Stimulated activated CD8-positive, alpha-beta memory T cell treated with anti-CD3 and anti-CD28 coated beads, Interleukin-2, amount 100 ng/mL, for 1 hour (primary cell): ENCODE results near the gene PTGER3.

Source experiments
- DNase-seq, 2 donors: peaks; one replicate each; pipeline ENCODE4 v3.0.0-alpha.2; 2020; ENCODE audit warnings: low read depth in 2 of 2

The PTGER3 gene

DNA sequence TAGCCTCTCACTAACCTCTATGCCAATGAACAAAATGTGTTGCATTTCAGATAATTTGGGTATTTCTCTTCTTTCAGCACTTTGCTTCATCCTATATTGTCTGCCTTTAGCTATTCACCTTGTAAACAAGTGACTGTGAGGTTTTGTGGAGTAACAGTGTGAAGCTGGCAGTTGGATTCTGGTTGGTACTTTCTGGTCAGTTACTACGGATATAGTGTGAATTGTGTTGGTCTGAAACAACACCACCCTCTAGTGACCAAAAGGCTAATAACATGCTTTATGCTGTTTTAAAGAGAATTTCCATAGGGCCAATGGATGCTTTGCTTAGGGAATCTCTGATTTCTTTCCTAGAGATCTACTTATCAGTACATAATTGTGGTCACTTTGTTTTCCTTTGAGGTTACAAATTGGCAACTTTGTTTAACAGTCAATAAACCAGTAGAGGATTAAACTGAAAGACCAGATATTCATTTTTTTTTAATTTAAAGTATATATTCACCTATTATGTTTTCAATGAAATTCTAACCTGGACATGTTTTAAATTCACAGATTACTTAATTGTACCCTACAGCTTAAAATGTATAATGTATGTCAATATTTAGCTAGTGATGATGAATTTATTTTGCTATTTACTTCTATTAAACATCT is 2.5 kb upstream of the PTGER3 start:
- DNase-seq: no peak

DNA sequence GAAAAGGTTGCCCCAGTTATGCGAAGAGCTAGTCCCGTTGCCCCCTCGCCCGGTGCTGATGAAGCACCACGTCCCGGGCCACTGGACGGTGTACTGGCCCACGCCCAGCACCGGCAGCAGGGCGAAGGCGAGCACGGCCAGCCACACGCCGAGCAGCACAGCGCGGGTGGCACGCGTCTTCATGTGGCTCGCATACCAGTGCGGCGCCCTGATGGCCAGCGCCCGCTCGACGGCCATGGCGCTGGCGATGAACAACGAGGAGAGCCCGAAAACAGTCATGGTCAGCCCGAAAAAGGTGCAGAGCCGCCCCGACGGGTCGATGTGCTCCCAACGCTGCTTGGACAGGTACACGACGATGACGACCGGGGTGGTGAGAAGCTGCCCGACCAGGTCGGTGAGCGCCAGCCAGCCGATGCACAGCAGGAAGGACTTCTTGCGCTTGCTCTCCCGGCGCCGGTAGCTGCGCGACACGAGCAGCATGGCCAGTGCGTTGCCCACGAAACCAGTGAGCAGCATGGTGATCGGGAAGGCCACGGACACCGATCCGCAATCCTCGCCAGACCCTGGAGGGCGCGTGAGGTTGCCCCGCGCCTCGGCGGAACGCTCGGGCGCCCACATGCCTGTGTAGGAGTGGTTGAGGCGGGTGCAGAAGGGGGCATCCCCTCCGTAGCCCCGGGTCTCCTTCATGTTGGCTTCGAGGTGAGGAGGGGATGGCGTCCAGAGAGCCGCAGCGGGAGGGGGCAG is 553 bp downstream of the PTGER3 start:
- DNase-seq: no peak

DNA sequence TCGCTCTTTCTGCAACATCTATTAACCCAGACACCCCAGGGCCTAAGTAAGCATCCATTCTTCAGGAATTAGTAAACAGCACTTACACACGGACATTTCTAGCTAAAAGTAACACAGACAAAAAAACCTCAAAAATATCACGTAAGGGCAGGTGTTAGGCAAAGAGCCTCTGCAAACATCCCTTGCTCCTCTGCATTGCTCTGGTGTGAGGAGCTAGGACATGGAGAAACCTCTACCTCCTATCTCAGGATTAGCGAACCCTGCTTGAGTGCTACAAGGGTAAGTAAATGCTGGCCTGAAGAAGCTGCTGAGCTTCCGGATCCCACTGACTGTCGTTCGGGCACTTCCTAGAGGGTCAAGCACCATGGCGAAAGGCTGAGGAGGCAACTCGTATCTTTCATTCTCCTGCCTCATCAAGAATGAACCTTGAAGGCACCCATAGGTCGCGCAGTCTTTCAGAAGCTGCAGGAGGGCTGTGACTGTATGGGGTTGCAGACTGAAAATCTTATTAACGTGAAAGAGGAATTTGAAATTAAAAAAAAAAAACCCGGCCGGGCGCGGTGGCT is 2.1 kb downstream of the PTGER3 start:
- no peak for DNase-seq

DNA sequence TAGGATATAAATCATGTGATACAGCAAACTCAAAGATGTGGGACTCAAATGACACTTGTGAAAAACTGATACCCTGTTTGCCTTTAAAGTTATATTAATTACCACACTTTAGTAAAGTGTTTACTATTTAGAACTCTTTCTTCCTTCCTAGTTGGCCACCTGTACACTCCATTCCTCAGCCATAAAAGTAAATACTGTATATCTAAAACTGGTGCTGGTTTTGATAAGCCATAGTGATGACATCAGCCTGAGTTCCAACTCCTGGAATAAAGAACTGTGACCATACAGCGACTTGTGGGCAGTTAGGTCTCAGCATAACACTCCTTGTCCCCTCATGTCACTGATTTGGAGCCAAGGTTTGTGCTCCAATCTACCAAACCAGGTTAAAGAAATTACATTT is 2.8 kb downstream of the PTGER3 start:
- DNase-seq: no peak

DNA sequence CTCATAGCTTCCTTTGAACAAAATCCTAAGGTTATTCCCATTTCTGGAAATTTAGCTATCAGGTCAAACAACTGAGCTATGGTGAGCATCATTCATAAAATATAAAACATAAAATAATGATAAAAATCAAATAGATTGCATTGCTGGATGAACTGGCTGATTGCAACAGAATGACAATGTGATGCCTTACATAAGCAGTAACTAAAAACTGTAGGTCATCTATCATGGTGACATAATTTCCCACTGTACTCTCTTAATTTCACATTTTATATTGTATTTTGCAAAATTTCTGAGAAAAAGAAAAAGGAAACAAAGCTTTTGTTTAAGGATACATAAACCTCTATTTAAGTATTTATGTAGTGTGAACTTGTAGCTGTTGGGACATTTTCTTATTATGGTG is 4.6 kb downstream of the PTGER3 start:
- DNase-seq: no peak

DNA sequence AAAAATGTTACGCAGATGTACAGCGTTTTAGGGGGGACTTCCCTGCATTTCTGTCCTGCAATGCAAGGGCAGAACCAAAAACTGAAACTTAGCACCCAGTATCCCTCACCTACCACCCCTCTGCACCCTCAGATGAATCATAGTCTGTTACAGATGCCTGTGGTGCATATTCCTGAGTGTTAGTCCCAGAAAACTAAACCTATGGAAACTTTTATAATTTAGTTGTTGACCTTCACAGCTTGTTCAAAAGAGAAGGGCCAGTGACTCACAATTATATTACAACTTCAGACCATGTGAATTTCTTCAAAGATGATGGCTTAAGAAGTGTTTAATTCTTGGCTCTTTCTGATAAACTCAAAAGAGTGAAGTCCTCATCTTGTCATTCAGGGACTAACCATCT is 5.8 kb downstream of the PTGER3 start:
- no peak for DNase-seq

DNA sequence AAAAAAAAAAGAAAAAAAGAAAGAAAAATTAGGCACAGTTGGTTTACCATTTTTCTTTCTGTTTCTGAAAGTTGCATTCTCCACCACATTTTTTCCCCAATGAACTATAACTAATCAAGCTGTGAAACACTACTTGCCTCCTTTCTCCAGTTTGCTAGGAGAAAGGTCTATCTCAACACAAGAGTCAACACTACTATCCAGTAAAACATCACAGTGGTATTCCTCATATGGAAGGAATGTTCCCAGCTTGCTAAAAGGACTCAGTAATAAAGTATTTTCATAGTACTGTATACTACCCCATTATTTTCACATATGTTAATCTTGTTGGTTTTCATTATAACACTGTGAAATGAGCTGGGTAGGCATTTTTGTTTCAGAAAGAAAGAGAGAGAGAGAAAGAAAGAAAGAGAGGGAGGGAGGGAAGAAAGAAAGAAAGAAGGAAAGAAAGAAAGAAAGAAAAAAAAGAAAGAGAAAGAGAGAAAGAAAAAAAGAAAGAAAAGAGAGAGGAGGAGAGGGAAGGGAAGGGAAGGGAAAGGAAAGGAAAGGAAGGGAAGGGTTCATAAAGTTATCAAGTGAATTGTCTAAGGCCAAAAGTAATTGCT is 7.9 kb downstream of the PTGER3 start:
- no peak for DNase-seq

DNA sequence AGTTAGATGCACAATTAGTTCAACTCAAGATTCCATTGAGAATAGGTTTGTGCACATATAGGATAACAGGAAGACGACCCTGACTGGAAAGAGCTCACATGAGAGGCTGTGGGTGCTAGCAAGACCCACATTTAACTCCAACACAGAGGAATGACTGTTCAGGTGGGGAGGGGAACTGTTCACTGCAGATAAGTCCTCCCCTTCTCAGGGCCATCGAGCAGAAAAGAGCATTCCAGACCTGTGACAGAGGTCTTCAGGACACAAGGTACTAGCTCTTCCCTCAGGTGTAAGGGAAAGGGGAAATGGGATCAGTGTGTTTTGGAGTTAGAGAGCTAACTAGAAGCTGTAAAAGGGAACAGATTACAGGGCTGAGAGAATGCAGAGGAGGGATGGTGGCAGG is 8.7 kb downstream of the PTGER3 start:
- DNase-seq: no peak

DNA sequence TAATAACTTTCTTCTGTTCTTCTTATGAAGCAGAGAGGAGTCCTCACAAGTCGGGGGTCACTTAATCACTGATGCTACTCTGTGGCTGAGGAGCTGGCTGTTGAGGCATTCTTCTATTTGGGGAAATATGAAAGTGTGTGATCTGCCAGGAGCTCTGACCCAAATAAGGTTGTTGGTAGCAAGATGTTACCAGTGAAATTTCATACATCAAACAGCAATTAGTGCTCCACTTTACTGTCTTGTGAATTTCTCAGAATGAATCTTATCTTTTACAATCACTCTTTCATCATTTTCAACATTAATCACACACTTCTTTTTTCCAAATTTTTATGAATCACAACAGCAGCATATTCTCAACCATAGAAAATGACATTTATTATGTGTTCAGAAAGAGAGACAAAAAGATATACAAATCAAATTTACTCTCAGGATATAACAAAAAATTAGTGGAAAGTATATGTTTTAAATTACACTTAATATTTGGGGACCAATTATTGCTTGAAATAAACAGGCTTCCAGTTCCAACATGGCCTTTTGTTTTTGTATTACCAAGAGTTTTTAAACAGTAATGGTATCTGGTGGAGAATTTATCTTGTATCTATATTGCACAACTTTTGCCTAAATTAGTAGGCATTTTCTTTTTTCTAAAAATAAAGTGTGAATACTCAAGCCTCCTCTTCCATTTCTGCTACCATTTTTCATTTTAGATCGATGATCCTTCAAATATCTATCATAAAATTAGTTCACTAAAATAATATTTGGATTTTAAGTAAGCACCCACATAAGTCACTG is 9.6 kb downstream of the PTGER3 start:
- DNase-seq: no peak

DNA sequence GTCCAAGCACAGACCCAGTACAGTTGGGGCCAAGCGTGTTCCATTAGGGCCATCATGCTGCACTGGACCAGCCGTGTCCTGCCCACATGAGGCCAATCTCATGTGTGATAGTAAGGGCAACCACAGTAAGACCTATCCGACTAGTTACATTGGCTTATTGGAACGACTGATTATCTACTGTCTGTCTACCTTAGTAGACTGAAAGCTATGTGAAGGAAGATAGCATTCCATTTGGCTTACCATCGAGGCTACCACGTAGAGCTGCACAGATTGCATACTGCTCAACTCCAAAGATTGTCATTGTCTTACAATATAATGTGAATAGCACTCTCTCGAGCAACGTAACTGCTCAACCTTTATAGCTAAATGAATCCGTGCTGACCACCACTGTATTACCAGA is 10.6 kb downstream of the PTGER3 start:
- DNase-seq: no peak

DNA sequence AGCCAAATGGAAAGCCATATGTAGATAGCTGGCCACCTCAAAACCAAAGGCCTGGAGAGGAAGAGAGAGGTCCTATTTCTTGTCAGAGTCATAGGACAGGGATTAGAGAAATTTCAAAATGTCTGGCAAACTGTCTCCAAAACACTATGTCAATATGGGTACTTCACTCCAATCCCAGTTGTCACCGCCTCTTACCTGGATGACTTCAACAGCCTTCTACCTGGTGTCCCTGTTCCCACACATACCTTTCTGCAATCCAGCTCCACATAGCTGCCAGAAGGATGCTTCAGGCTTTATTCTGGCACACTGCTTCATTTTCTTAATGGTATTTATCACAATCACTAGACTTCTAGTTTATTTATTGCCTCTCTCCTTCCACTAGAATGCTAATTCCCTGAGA is 14.5 kb downstream of the PTGER3 start:
- no peak for DNase-seq

DNA sequence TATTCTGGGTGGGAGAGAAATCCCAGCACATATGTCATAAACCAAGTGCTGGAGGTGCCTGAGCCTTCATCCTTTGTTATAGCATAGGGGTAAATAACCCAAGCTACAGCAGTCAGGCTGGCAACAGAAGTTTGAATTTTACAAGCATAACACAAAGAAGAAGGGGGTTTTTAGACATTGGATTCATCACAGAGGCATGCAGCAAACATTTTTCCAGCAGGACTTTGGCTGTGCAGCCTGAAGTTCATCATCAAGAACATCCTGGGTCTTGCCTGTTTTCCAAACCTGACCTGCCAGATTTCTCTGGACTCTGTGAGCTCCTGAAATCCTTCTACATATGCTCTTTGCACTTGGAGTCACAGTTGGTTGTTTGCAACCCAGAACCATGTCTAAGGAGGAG is 16.2 kb downstream of the PTGER3 start:
- no peak for DNase-seq

DNA sequence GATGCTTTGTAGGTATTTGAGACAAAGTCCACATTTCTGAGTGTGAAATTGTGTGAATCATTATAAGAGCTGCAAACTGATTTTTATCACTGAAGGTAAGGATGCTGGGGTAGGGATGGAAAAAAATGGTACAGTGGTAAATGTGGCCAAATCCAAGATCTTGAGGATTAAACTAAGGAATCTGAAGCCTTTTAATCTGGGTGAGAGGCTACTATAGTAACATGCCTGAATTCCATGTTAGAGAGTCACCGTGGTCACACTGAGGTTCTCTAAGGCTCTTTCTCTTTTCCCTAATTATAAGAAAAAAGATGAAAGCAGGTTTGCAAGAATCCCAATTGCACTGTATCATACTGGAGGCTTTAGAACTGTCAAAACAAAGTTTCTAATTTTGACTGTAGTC is 17.6 kb downstream of the PTGER3 start:
- DNase-seq: no peak

DNA sequence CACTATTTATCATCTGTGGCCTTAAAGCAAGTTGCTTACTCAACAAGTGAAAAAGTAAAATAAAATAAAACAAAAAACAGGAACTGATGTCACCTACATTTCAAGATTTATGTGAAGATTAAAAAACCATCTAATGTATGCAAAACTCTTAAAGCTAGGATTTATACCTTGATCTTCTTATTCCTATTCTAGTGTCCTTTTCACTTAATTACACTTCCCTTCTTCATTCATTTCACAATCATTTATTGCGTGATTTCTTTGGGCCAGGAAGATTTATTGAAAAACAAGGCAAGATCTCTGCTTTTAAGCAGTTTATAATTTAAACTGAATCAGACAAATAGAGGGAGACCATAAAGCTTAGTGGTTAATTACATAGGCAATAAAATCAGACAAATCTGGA is 18.6 kb downstream of the PTGER3 start:
- no peak for DNase-seq

DNA sequence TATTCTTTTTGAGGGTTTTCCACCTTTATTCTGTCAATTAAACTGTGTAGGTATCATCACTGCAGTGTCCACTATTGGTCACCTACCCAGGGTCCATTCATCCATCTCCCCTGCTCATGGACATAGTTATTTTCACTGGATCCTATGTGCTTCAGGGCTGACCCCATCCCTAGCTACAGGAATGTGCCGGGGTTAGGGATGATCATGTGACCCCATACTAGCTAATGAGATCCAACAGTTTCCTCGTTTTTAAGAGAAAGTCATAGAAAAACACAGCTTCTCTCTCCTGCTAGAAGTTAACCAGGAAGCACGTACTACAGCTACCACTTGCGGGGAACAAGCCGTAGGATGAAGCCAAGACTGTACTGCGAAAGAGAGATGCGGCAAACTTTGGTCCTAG is 19.6 kb downstream of the PTGER3 start:
- DNase-seq: no peak

DNA sequence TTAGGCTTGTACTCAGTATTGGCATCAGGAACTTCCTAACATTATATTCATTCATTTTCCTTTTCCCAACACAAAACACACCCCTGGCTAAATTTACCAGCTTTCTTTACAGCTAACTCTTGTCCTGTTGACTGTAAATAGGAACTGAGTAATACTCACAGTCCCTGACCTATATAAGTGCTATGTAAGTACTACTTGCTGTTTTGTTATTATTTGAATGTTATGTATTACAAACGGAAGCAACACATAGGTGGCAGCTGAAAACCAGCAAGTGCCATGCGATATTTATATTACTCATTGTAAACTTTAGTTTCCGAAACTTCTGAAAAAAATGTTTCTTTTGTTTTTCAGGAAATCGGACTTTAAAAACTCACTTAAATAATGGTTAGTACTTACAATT is 21.5 kb downstream of the PTGER3 start:
- DNase-seq: no peak

DNA sequence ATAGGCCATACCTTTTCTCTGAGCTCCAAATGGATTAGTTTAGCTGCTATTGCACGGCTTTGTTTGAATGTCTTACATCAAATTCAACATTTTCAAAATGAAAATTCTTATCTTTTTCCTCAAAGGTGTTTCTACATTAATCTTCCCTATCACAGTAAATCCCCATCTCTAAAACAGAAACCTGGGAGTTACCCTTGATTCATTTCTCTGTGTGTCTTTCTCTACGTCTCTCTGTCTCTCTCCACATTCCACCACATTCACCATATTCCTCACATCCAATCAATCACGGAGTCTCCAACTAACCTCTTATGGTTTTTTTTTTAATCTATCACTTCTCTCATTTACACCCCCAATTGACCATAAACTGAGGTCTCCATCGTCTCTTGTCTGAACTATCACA is 24.1 kb downstream of the PTGER3 start:
- no peak for DNase-seq

DNA sequence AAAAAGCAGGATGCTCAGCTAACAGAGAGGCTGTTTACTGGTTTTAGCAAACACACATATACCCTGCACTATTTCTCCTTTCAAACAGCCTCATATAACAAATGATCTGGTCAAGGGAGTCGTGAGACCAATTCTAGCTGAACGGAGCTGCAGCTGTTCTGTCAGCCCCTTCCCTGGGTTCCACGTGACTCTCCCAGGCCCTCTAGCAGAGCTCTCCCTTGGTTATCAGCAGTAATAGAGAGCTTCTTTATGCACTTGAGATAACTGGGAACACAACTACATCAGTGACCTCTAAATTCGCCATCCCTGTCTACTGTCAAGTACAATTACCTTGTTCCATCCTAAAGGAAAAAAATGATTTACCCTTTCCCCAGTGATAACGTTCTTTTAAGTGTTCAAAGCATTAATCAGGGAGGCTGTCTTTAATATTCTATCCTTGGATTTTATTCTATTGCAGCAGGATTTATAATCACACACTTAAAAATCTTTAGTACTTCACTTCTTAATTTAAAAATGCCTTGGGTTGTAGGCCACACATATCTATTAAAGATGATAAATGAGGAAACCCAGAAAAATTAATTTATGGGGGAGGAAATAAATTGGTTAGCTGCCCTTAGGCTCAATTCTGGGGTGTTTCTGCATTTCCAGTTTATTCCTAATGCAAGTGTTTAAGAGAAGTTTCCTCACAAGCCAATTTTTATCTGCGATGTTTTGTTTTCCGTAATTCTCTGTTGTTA is 28.2 kb downstream of the PTGER3 start:
- no peak for DNase-seq

DNA sequence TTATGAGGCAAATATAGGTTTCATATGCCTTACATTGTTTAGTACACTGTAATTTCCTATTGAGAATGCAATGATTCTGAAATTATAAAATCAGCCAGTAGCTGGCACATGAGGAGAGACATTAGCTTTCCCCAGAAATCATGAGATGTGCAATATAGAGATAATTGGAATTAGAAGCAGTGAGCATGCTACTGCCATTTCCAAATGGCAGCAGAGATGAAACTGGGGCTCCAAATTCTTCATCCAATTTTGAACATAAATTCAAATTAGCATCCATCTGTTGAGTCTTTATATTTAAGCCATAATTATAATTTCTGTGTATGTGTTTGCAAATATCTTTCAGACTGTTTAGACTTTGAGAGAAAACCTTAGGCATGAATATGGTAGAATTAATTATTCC is 28.8 kb downstream of the PTGER3 start:
- no peak for DNase-seq

DNA sequence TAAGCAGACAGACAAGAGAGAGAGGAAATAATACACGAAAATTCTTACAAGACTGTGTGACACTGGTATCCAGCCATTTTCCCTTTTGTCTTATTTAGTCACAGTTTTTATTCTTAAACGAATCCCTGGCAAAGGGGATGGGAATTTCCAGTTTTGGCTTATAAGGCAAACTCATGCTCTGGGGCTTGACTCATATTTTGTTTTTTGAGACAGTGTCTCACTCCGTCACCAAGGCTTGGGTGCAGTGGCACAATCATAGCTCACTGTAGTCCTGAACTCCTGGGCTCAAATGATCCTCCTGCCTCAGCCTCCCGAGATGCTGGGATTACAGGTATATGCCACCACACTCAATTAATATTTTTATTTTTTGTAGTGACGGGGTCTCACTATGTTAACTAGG is 31.9 kb downstream of the PTGER3 start:
- no peak for DNase-seq

DNA sequence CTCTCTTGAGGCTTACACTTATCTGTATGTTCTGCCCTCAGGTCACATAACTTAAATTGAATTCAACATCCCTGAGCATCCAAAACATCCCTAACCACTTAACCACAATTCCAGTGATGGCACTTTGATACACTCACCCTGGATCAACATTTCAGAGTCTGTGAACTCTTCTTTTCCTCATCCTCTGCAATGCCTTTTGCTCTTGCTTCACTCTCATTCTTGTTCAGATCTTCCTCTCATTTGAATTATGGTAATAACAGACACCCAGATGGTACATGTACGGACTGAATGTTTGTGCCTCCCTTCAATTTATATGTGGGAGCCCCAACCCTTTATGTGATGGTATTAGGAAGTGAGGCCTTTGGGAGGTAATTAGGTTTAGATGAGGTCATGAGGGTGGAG is 33.4 kb downstream of the PTGER3 start:
- no peak for DNase-seq
